Thyroid gland (tissue), 4 donors: Measurements from ENCODE around the gene UBE2O.
A peak's percentile ranks its signal among the peaks of the same experiment; 100 is the strongest.

Source experiments
- POLR2A ChIP-seq, 2 donors: fragments of 450-650 bp; IDR thresholded peaks; one replicate each; pipeline ENCODE4 v1.6.1; 2017; ENCODE audit warnings: antibody characterized with exemption in 2 of 2, mild to moderate bottlenecking in 2 of 2, moderate library complexity in 1 of 2
- TF ChIP-seq, protein P1 (sequence below), 6 experiments: fragments of 200-600 bp in 3 of 6; fragments of 450-650 bp in 3 of 6; sonication (generic) in 3 of 6; IDR thresholded peaks; one replicate each; pipeline ENCODE4 v1.5.1; 2016 to 2019; ENCODE audit warnings: antibody characterized with exemption in 6 of 6, mild to moderate bottlenecking in 2 of 6, inconsistent platforms in 1 of 6, moderate library complexity in 1 of 6

GRCh38 chr17:76385892-76386786 is 66.8 kb downstream of the UBE2O start:
- TF ChIP-seq, protein P1, sequence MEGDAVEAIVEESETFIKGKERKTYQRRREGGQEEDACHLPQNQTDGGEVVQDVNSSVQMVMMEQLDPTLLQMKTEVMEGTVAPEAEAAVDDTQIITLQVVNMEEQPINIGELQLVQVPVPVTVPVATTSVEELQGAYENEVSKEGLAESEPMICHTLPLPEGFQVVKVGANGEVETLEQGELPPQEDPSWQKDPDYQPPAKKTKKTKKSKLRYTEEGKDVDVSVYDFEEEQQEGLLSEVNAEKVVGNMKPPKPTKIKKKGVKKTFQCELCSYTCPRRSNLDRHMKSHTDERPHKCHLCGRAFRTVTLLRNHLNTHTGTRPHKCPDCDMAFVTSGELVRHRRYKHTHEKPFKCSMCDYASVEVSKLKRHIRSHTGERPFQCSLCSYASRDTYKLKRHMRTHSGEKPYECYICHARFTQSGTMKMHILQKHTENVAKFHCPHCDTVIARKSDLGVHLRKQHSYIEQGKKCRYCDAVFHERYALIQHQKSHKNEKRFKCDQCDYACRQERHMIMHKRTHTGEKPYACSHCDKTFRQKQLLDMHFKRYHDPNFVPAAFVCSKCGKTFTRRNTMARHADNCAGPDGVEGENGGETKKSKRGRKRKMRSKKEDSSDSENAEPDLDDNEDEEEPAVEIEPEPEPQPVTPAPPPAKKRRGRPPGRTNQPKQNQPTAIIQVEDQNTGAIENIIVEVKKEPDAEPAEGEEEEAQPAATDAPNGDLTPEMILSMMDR (IDR thresholded peaks at IDR 0.05) = peak; percentile 59 to 86 (median 72)
- no peak for TF ChIP-seq POLR2A (IDR thresholded peaks at IDR 0.05)
